A673 (cell line): ENCODE results near the gene ANKRD13B. TPM values are rescaled to one million over a fixed set of nuclear protein-coding genes. Genes with fewer than 3 reads are reported as not detected.

Source experiments
- BruUV-seq: library from RNA; stranded (reverse); fragments of 400-500 nt; replicated peaks from 2 replicates; lab custom pipeline; 2021; lab: Mats Ljungman, UMichigan
- CTCF ChIA-PET: fragments of 300-600 bp; sonication (Branson Sonifier 250); formaldehyde crosslinking; loops from one replicate; lab custom pipeline; 2022; ENCODE audit warnings: antibody characterized with exemption; lab: Charles Lee
- POLR2A ChIA-PET: fragments of 300-600 bp; sonication (Branson Sonifier 250); formaldehyde crosslinking; loops from one replicate; lab custom pipeline; 2022; ENCODE audit warnings: antibody characterized with exemption; ENCODE audit not compliant: low non-redundant PET; lab: Charles Lee
- DNase-seq: peaks from one replicate; pipeline ENCODE4 v3.0.0-alpha.2; 2015; ENCODE audit warnings: low spot score
- H3K27ac ChIP-seq: fragments of 200-600 bp; sonication (generic); 2 replicates; pipeline ENCODE4 v1.5.1; 2016; ENCODE audit warnings: mixed run types, low read depth, mild to moderate bottlenecking, mixed read lengths, antibody characterized with exemption, low read length; ENCODE audit not compliant: poor library complexity, severe bottlenecking
- H3K27me3 ChIP-seq: fragments of 200-600 bp; sonication (generic); replicated peaks from 2 replicates; pipeline ENCODE4 v1.6.1; 2017; ENCODE audit warnings: mixed run types, low read depth, mild to moderate bottlenecking, mixed read lengths, antibody characterized with exemption, low read length; ENCODE audit not compliant: insufficient read depth, poor library complexity
- H3K36me3 ChIP-seq: fragments of 200-600 bp; sonication (generic); 2 replicates; pipeline ENCODE4 v1.6.1; 2016; ENCODE audit warnings: mixed run types, mild to moderate bottlenecking, mixed read lengths, antibody characterized with exemption, low read length; ENCODE audit not compliant: insufficient read depth, poor library complexity, severe bottlenecking
- H3K4me1 ChIP-seq: fragments of 200-600 bp; sonication (generic); 2 replicates; pipeline ENCODE4 v1.6.1; 2017; ENCODE audit warnings: mixed run types, mild to moderate bottlenecking, mixed read lengths, antibody characterized with exemption, low read length; ENCODE audit not compliant: insufficient read depth, poor library complexity, severe bottlenecking
- H3K4me3 ChIP-seq: fragments of 200-600 bp; sonication (generic); 2 replicates; pipeline ENCODE4 v1.5.1; 2016; ENCODE audit warnings: low read depth, mixed run types, mild to moderate bottlenecking, mixed read lengths, low read length; ENCODE audit not compliant: poor library complexity, severe bottlenecking
- H3K9me3 ChIP-seq: fragments of 200-600 bp; sonication (generic); 2 replicates; pipeline ENCODE4 v1.6.1; 2016; ENCODE audit warnings: mixed run types, low read depth, mild to moderate bottlenecking, mixed read lengths, antibody characterized with exemption, low read length; ENCODE audit not compliant: poor library complexity, severe bottlenecking
- CTCF ChIP-seq: fragments of 300-800, 200-600 bp; sonication (generic); conservative IDR thresholded peaks from 2 replicates; pipeline ENCODE4 v1.5.1; 2017; ENCODE audit warnings: low read depth, mild to moderate bottlenecking, antibody characterized with exemption, low read length, moderate library complexity, mixed read lengths
- EZH2 ChIP-seq: fragments of 200-600 bp; sonication (generic); IDR thresholded peaks from 2 replicates; pipeline ENCODE4 v1.6.1; 2017; ENCODE audit warnings: borderline replicate concordance, low read depth, mild to moderate bottlenecking, mixed read lengths, antibody characterized with exemption, low read length; ENCODE audit not compliant: poor library complexity, severe bottlenecking
- intact Hi-C: fragments of 100-400 bp; cut with micrococcal nuclease; formaldehyde crosslinking; loops from one replicate; pipeline ENCODE4 v1.10.0; 2022; ENCODE audit not compliant: unreplicated experiment
- total RNA-seq: library from RNA; stranded (reverse); gene quantifications from 2 replicates; pipeline ENCODE4 v1.2.3, GENCODE V29; 2021

The ANKRD13B gene
- total RNA-seq, 1 experiment from 2014 or later, result 81.5 TPM

GRCh38 chr17:29578626-29579485, 14.1 kb upstream of the ANKRD13B start:
- DNase-seq, result no peak
- intact Hi-C loops, result no loop called here
- H3K27ac ChIP-seq, result no peak overlapping the region
- H3K27me3 ChIP-seq, result no peaks in the 10 kb centered on the region
- H3K4me3 ChIP-seq, result no peak overlapping the region
- TF ChIP-seq CTCF, result no peak
- TF ChIP-seq EZH2, result no peak
- ChIA-PET POLR2A (no interaction called here), CTCF (interaction anchor here (0.8 to 1.5 kb wide), 3 partner anchors 9 to 515 kb away, joined by 3 to 4 read pairs (median 3); no protein-coding TSS in a partner anchor)
- H3K4me1 ChIP-seq, result peaks cover 4% of the 10 kb centered on the region
- peaks cover 93% of the 10 kb centered on the region for H3K36me3 ChIP-seq
- no TSS peak for BruUV-seq
- no peaks in the 10 kb centered on the region for H3K9me3 ChIP-seq

GRCh38 chr17:29579866-29580771, 12.8 kb upstream of the ANKRD13B start:
- ChIA-PET CTCF (interaction anchor here (0.6 to 1.6 kb wide), 7 partner anchors 12 to 513 kb away, joined by 3 to 9 read pairs (median 3); no protein-coding TSS in a partner anchor), POLR2A (interaction anchor here (0.6 kb wide), 1 partner anchor 11 kb away, joined by 3 read pairs; no protein-coding TSS in a partner anchor)
- no TSS peak for BruUV-seq
- intact Hi-C loops, result loop anchor here (1.0 to 5.0 kb wide), 3 partner anchors 11 to 513 kb away; partner anchors contain the start of gene SSH2
- H3K4me1 ChIP-seq, result peaks cover 12% of the 10 kb centered on the region
- TF ChIP-seq CTCF (peak; percentile 93), EZH2 (no peak)
- no peaks in the 10 kb centered on the region for H3K27me3 ChIP-seq
- H3K4me3 ChIP-seq, result no peak overlapping the region
- H3K36me3 ChIP-seq, result peaks cover 82% of the 10 kb centered on the region
- H3K27ac ChIP-seq, result no peak overlapping the region
- DNase-seq, result peak; percentile 91
- H3K9me3 ChIP-seq, result no peaks in the 10 kb centered on the region
